ENCODE measurements around the gene OPN5.

DNA sequence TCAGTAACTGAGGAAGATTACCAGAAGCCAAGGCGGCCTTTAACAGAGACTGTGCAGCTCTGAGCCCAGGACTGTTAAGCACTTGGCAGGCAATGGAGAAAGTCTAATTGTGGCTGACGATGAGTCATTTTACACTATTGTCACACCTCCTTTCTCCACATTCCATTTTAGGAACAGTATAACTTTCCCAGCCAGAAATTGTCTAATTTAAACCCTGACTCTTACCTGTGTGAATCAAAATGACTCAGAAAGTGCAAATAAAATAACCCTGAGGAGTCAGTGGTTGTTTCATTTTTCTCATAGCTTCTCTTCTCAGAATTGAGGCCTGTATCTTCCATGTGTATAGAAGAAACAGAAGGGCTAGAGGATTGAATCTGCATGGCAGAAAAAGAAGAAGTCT, 40.0 kb upstream of the OPN5 start:
- TF ChIP-seq FOXM1 (IDR thresholded peaks at IDR 0.05; ENCODE audit: borderline replicate concordance) (no peak), FOXK2 (IDR thresholded peaks at IDR 0.05) (no peak), BHLHE40 (IDR thresholded peaks at IDR 0.05; ENCODE audit: borderline replicate concordance) (no peak), HDGF (IDR thresholded peaks at IDR 0.05; ENCODE audit: borderline replicate concordance) (no peak), CTBP1 (IDR thresholded peaks at IDR 0.05; ENCODE audit: borderline replicate concordance) (no peak), LEF1 (IDR thresholded peaks at IDR 0.05; ENCODE audit: borderline replicate concordance) (no peak), SP1 (IDR thresholded peaks at IDR 0.05) (no peak)

Data from HEK293T (cell line).